ENCODE data around the gene ACTL8. TPM values are rescaled to one million over a fixed set of nuclear protein-coding genes. Genes with fewer than 3 reads are reported as not detected.
A peak's percentile ranks its signal among the peaks of the same experiment; 100 is the strongest.

ACTL8 gene
- total and polyA plus RNA-seq, 2 donors (not counting 1 experiment from before 2014, with no cell fraction given), result 0.15 TPM; not detected in 1

DNA sequence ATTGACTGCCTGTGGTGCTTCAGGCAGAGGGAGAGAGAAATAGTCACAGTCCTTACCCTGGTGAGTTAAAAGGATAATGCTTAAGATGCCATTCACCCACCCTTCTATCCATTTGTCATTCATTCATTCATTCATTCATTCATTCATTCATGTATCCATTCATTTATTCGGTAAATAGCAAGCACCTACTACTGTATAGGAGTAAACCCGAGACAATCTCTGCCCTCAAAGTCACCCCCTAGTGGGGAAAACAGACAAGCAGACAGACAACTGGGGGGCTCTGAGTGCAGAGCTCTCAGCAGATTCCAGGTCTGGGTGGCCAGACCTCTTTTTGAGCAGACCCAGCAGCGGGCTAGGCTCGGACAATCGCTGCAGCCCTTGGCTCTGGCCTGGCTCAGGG, 14.1 kb upstream of the ACTL8 start:
- no peak overlapping the region for H3K4me2 ChIP-seq (ENCODE audit: extremely low read depth, insufficient read depth, low read length)
- H3K9me3 ChIP-seq (ENCODE audit: control insufficient read depth, insufficient read depth, low read depth, low read length), result no peaks in the 10 kb centered on the region
- no peak overlapping the region for H3K4me3 ChIP-seq (replicated peaks in 1 of 4; ENCODE audit: control extremely low read depth in 1 of 4, insufficient read depth in 1 of 4, low read depth in 3 of 4, low read length in 4 of 4)
- DNase-seq (ENCODE audit: low read depth in 2 of 2), result no peak
- no peaks in the 10 kb centered on the region for H3K79me2 ChIP-seq (ENCODE audit: control insufficient read depth, insufficient read depth, low read length)
- H3K27ac ChIP-seq (ENCODE audit: insufficient read depth, low read length), result no peak overlapping the region
- no peak overlapping the region for H2AFZ ChIP-seq (ENCODE audit: low read length)
- no peak overlapping the region for H3K9ac ChIP-seq (ENCODE audit: insufficient read depth, low read length)
- no peaks in the 10 kb centered on the region for H4K20me1 ChIP-seq (ENCODE audit: control insufficient read depth, extremely low read depth, insufficient read depth, low read length)
- peaks cover 3% of the 10 kb centered on the region for H3K27me3 ChIP-seq (ENCODE audit: control insufficient read depth, insufficient read depth, low read length)
- no peaks in the 10 kb centered on the region for H3K4me1 ChIP-seq (ENCODE audit: control insufficient read depth, extremely low read depth, insufficient read depth, low read length)
- no peaks in the 10 kb centered on the region for H3K36me3 ChIP-seq (ENCODE audit: control insufficient read depth, insufficient read depth, low read length)
- TF ChIP-seq, protein P1, sequence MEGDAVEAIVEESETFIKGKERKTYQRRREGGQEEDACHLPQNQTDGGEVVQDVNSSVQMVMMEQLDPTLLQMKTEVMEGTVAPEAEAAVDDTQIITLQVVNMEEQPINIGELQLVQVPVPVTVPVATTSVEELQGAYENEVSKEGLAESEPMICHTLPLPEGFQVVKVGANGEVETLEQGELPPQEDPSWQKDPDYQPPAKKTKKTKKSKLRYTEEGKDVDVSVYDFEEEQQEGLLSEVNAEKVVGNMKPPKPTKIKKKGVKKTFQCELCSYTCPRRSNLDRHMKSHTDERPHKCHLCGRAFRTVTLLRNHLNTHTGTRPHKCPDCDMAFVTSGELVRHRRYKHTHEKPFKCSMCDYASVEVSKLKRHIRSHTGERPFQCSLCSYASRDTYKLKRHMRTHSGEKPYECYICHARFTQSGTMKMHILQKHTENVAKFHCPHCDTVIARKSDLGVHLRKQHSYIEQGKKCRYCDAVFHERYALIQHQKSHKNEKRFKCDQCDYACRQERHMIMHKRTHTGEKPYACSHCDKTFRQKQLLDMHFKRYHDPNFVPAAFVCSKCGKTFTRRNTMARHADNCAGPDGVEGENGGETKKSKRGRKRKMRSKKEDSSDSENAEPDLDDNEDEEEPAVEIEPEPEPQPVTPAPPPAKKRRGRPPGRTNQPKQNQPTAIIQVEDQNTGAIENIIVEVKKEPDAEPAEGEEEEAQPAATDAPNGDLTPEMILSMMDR (conservative IDR thresholded peaks at IDR 0.05 in 1 of 2, IDR thresholded peaks at IDR 0.05 in 1 of 2; ENCODE audit: low read depth in 1 of 2, low read length in 2 of 2), result no peak
- TF ChIP-seq EZH2 (IDR thresholded peaks at IDR 0.05; ENCODE audit: low read length, missing control alignments), result no peak

DNA sequence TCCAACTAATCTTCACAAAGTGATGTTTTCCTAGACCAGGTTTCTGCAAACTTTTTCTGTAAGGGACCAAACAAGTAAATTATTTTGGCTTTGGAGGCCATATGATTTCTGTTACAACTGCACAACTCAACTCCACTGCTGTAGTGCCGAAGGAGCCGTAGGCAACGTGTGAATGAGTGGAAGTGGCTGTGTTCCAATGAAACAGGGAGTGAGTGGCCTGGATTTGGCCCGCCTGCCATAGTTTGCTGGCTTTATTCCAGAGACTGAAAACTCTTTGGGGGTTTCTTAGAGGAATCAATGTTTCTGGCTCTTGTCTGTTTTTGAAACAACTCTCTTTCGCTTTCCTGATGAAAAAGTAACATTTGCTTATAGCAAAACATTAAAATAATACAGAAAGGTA, 12.6 kb upstream of the ACTL8 start:
- no peaks in the 10 kb centered on the region for H3K9me3 ChIP-seq (ENCODE audit: control insufficient read depth, insufficient read depth, low read depth, low read length)
- H3K36me3 ChIP-seq (ENCODE audit: control insufficient read depth, insufficient read depth, low read length), result no peaks in the 10 kb centered on the region
- H3K79me2 ChIP-seq (ENCODE audit: control insufficient read depth, insufficient read depth, low read length), result no peaks in the 10 kb centered on the region
- H3K27me3 ChIP-seq (ENCODE audit: control insufficient read depth, insufficient read depth, low read length), result peaks cover 3% of the 10 kb centered on the region
- DNase-seq (ENCODE audit: low read depth in 2 of 2), result peak; percentile 42 to 52
- H3K27ac ChIP-seq (ENCODE audit: insufficient read depth, low read length), result no peak overlapping the region
- no peaks in the 10 kb centered on the region for H4K20me1 ChIP-seq (ENCODE audit: control insufficient read depth, extremely low read depth, insufficient read depth, low read length)
- H3K4me2 ChIP-seq (ENCODE audit: extremely low read depth, insufficient read depth, low read length), result peak overlapping the region; percentile 54
- H3K4me1 ChIP-seq (ENCODE audit: control insufficient read depth, extremely low read depth, insufficient read depth, low read length), result no peaks in the 10 kb centered on the region
- no peak overlapping the region for H3K9ac ChIP-seq (ENCODE audit: insufficient read depth, low read length)
- H2AFZ ChIP-seq (ENCODE audit: low read length), result no peak overlapping the region
- no peak for TF ChIP-seq EZH2 (IDR thresholded peaks at IDR 0.05; ENCODE audit: low read length, missing control alignments)
- TF ChIP-seq, protein P1 (conservative IDR thresholded peaks at IDR 0.05 in 1 of 2, IDR thresholded peaks at IDR 0.05 in 1 of 2; ENCODE audit: low read depth in 1 of 2, low read length in 2 of 2), result no peak
- no peak overlapping the region for H3K4me3 ChIP-seq (replicated peaks in 1 of 4; ENCODE audit: control extremely low read depth in 1 of 4, insufficient read depth in 1 of 4, low read depth in 3 of 4, low read length in 4 of 4)

DNA sequence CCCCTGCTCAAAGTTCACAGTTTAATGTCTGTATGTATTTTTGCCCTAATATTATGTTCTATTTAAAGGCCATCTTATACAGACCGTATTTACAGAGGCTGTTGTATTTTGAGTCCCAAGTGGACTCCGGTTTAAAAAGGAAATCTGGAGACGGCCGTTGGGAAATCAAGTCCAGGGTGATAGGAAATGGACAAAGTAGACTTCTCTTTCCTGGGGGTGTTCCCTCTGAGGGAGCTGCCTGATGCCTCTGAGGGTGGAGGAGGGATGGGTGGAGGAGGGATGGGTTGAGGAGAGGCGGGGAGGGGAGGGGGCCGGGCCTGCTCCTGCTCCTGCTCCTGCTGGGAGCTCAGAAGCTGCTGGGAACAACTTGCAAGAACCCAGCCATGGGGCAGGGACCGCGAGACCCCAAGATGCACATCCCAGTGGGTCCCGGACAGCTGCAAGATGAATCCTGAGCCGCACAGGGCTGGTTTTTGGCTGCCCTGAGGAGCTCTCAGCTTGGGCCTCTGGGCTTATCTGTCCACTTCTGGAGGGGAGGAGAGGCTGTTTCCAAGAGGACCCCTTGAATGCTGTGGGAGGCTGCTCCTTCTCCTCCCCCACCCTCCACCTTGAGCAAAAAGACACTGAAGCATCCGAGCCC, 12.0 kb upstream of the ACTL8 start:
- TF ChIP-seq EZH2 (IDR thresholded peaks at IDR 0.05; ENCODE audit: low read length, missing control alignments), result no peak
- TF ChIP-seq, protein P1 (conservative IDR thresholded peaks at IDR 0.05 in 1 of 2, IDR thresholded peaks at IDR 0.05 in 1 of 2; ENCODE audit: low read depth in 1 of 2, low read length in 2 of 2), result no peak
- Histone ChIP-seq H2AFZ (ENCODE audit: low read length) (no peak overlapping the region), H3K4me1 (ENCODE audit: control insufficient read depth, extremely low read depth, insufficient read depth, low read length) (no peaks in the 10 kb centered on the region), H3K4me2 (ENCODE audit: extremely low read depth, insufficient read depth, low read length) (peak overlapping the region; percentile 54), H4K20me1 (ENCODE audit: control insufficient read depth, extremely low read depth, insufficient read depth, low read length) (no peaks in the 10 kb centered on the region), H3K9ac (ENCODE audit: insufficient read depth, low read length) (no peak overlapping the region), H3K36me3 (ENCODE audit: control insufficient read depth, insufficient read depth, low read length) (no peaks in the 10 kb centered on the region), H3K4me3 (replicated peaks in 1 of 4; ENCODE audit: control extremely low read depth in 1 of 4, insufficient read depth in 1 of 4, low read depth in 3 of 4, low read length in 4 of 4) (no peak overlapping the region), H3K9me3 (ENCODE audit: control insufficient read depth, insufficient read depth, low read depth, low read length) (no peaks in the 10 kb centered on the region), H3K27ac (ENCODE audit: insufficient read depth, low read length) (no peak overlapping the region), H3K79me2 (ENCODE audit: control insufficient read depth, insufficient read depth, low read length) (no peaks in the 10 kb centered on the region), H3K27me3 (ENCODE audit: control insufficient read depth, insufficient read depth, low read length) (peaks cover 3% of the 10 kb centered on the region)
- peak in 1 of 2 donors; percentile 9 for DNase-seq (ENCODE audit: low read depth in 2 of 2)
